ENCODE results near the gene UNC45B.
"Not testable (repeated sequence)": the region's sequence is repeated elsewhere in the genome, so short reads cannot be mapped to it uniquely, and the experiment has no call there.

UNC45B gene

DNA sequence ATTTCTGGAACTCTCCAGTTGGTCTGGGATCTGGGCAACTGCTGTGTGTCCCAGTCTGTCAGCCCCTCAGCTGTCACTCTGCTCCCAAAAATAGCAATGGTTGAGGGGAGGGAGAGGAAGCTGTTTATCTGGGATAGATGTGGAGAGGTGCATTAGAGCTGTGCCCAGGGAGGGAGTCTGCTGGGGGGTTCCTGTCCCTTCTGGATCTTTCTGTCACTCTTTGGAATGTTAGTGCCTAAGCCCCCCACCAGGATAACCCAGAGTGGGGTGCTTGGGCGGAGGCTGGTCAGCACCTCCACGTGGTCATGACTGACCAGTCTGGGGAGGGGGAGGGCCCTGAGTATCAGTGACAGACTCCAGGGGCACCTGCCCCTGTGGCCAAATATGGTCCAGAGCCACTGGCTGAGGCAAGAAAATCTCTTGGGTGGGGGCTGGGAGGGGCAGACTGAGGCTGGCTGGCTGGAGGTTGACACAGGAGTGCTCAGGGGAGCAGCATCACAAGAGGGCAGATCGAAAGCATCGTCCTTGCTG, at the start of gene UNC45B:
Gene UNC45B, plus strand, starts transcription at position 443 of the 531 bp plus-strand sequence. CDS start 447 bp downstream, outside the sequence.
- no peak for DNase-seq

- no peak for DNase-seq
Observed at GRCh38 chr17:35099908-35100307, 47.7 kb upstream of the UNC45B start.

- DNase-seq = no peak
Observed at GRCh38 chr17:35101036-35101435, 46.6 kb upstream of the UNC45B start.

GRCh38 chr17:35101725-35102124, 45.9 kb upstream of the UNC45B start:
- DNase-seq = no peak

- DNase-seq = no peak
Observed at GRCh38 chr17:35103271-35103670, 44.3 kb upstream of the UNC45B start.

- DNase-seq = no peak
Observed at GRCh38 chr17:35104844-35105450, 42.7 kb upstream of the UNC45B start.

GRCh38 chr17:35110791-35111190, 36.8 kb upstream of the UNC45B start:
- DNase-seq = not testable (repeated sequence)

- no peak for DNase-seq
Observed at GRCh38 chr17:35116845-35117244, 30.8 kb upstream of the UNC45B start.

GRCh38 chr17:35117984-35118383, 29.6 kb upstream of the UNC45B start:
- DNase-seq = no peak

- no peak for DNase-seq
Observed at GRCh38 chr17:35119370-35120165, 28.0 kb upstream of the UNC45B start, which contains the start of gene RAD51D. Gene RAD51D, minus strand, starts transcription at chr17:35119860. Its CDS starts 247 bp downstream, at chr17:35119613.

- no peak for DNase-seq
Observed at GRCh38 chr17:35121315-35121714, 26.3 kb upstream of the UNC45B start, which contains the start of gene FNDC8. Gene FNDC8, plus strand, starts transcription at chr17:35121615. Its CDS starts 79 bp downstream, at chr17:35121694.

GRCh38 chr17:35127751-35128514, 19.7 kb upstream of the UNC45B start:
- DNase-seq = no peak

DNA sequence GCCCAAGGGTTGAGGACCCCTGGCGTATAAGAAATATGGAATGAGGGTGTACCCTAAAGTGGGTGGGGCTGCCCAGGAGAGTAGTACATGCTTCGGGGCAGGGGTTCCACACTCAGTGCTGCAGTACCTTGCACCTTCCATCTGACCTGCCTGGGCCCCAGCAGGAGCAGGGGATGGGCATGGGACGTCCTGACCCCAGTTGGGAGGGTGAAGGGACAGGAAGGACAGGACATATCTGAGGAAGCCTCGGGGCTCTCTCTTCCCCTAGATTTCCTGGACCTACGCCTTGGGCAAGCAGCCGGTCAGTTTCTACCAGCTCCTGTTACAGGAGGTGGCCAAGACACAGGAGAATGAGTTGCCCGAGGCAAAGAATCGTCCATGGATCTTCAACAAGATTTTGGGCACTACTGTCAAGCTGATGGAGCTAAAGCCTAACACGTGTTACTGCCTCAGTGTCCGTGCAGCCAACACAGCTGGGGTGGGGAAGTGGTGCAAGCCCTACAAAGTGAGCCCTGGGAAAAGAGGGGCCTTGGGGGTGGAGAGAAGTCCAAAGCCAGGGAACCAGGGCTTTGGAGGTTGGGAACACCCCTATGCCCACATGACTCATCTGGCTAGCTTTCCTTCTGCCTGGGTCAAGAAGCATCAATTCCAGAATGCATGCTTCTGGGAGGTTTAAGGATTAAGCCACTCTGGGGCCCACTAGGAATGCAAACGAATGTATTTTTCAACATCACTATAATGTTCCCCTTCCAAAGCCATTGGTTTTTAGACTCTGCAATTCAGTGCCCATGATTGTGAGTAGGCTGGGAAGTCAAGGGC, 18.3 kb upstream of the UNC45B start:
- no peak for DNase-seq

GRCh38 chr17:35129973-35130351, 17.7 kb upstream of the UNC45B start:
- no peak for DNase-seq

- no peak for DNase-seq
Observed at GRCh38 chr17:35130392-35130791, 17.2 kb upstream of the UNC45B start.

GRCh38 chr17:35132099-35132498, 15.5 kb upstream of the UNC45B start:
- DNase-seq = no peak

GRCh38 chr17:35132816-35133550, 14.6 kb upstream of the UNC45B start:
- no peak for DNase-seq

DNA sequence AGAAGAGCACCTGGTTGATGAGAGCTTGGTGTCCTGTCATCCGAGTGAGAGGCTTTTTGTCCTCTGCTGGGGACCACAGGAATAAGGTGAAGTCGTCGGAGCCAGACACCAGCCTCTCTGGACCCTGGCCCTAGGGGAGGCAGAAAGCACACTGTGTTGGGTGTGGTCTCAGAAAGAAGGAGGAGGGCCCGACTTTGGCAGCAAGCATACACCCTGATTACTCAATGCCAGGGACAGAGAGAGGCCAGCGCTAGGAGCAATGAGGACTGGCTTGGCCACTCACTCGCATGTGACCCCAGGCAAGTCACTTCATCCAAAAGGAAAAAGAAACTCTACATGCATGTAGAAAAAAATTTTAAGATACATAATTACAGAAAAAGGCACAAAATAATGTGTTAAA, 12.3 kb upstream of the UNC45B start:
- DNase-seq = no peak

- DNase-seq = no peak
Observed at GRCh38 chr17:35138218-35138617, 9.4 kb upstream of the UNC45B start.

DNA sequence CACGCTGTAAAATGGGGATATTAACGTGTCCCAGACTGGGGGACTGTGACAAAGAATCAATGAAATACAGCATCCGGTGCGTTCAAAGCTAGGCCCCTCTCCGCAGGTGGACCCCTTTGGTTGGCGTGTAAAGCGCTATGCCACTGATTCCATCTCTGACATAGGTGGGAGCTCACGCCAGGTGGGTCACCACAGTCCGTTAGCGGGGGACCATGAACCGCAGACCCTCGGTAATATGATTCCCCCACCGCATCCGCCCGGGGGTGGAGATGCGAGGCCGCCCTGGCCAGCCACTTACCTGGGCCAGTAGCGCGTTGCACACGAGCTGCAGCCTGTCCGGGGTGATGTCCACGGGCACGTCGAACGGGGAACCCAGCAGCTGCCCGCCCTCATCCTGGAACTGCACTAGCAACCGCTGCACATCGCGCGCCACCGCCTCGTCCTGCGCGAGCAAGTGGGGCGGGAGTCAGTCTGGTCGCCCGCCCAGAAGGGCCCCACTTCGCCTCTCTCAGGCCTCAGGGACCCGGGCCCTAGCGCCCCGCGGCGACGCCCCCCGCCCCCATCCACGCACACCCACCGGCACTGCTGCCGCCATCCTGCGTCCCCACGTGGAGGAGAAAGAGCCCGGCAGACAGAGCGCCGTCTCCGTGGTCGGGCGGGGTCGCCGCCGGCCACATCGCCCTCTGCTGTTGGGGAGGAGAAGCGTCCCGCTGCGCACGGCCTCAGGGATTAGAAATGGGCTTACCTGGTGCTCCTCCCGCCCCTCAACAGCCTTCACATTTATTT, 5.7 kb upstream of the UNC45B start, which contains the start of gene NLE1:
Gene NLE1, minus strand, starts transcription at position 623 of the 786 bp plus-strand sequence. Its CDS starts 28 bp downstream, at position 595.
- DNase-seq = no peak

- DNase-seq = no peak
Observed at GRCh38 chr17:35142467-35142796, 5.2 kb upstream of the UNC45B start.
